HG03565 (cell line): ENCODE results near the gene GLRA1.
"Not testable (repeated sequence)": the region's sequence is repeated elsewhere in the genome, so short reads cannot be mapped to it uniquely, and the experiment has no call there.

Experiments
- ATAC-seq: cut with Tn5 transposase; IDR thresholded peaks from one replicate; pipeline ENCODE4 v1.9.1; 2021; ENCODE audit warnings: mild to moderate bottlenecking, moderate library complexity; ENCODE audit not compliant: unreplicated experiment

GLRA1 gene

GRCh38 chr5:151921916-151922315 is 2.7 kb downstream of the GLRA1 start:
- ATAC-seq = no peak

- no peak for ATAC-seq
Observed at GRCh38 chr5:151917904-151918303, 6.7 kb downstream of the GLRA1 start.

- ATAC-seq = no peak
Observed at GRCh38 chr5:151913425-151913824, 11.2 kb downstream of the GLRA1 start.

- ATAC-seq = no peak
Observed at GRCh38 chr5:151912360-151912759, 12.3 kb downstream of the GLRA1 start.

GRCh38 chr5:151911011-151911410 is 13.6 kb downstream of the GLRA1 start:
- ATAC-seq = no peak

GRCh38 chr5:151909628-151910027 is 15.0 kb downstream of the GLRA1 start:
- no peak for ATAC-seq

- ATAC-seq = no peak
Observed at GRCh38 chr5:151906246-151906645, 18.4 kb downstream of the GLRA1 start.

- ATAC-seq = no peak
Observed at GRCh38 chr5:151905557-151905961, 19.1 kb downstream of the GLRA1 start.

- no peak for ATAC-seq
Observed at GRCh38 chr5:151904909-151905308, 19.7 kb downstream of the GLRA1 start.

- ATAC-seq = no peak
Observed at GRCh38 chr5:151904127-151904526, 20.5 kb downstream of the GLRA1 start.

GRCh38 chr5:151903243-151903653 is 21.4 kb downstream of the GLRA1 start:
- peak; percentile 93 for ATAC-seq

- ATAC-seq = no peak
Observed at GRCh38 chr5:151902215-151902614, 22.4 kb downstream of the GLRA1 start.

- no peak for ATAC-seq
Observed at GRCh38 chr5:151901611-151902010, 23.0 kb downstream of the GLRA1 start.

GRCh38 chr5:151900891-151901290 is 23.8 kb downstream of the GLRA1 start:
- no peak for ATAC-seq

- no peak for ATAC-seq
Observed at GRCh38 chr5:151899399-151899798, 25.3 kb downstream of the GLRA1 start.

GRCh38 chr5:151897896-151898295 is 26.8 kb downstream of the GLRA1 start:
- ATAC-seq = no peak

GRCh38 chr5:151897020-151897552 is 27.6 kb downstream of the GLRA1 start:
- ATAC-seq = no peak

- no peak for ATAC-seq
Observed at GRCh38 chr5:151896031-151896691, 28.5 kb downstream of the GLRA1 start.

- no peak for ATAC-seq
Observed at GRCh38 chr5:151895660-151896030, 29.0 kb downstream of the GLRA1 start.

GRCh38 chr5:151893485-151893884 is 31.2 kb downstream of the GLRA1 start:
- not testable (repeated sequence) for ATAC-seq

- no peak for ATAC-seq
Observed at GRCh38 chr5:151892393-151892792, 32.3 kb downstream of the GLRA1 start.

GRCh38 chr5:151890299-151890698 is 34.4 kb downstream of the GLRA1 start:
- no peak for ATAC-seq

- ATAC-seq = no peak
Observed at GRCh38 chr5:151889614-151890013, 35.0 kb downstream of the GLRA1 start.
